HG03064 (cell line): ENCODE results near the gene AKAP1.
"Not testable (repeated sequence)": the region's sequence is repeated elsewhere in the genome, so short reads cannot be mapped to it uniquely, and the experiment has no call there.

Source experiments
- ATAC-seq: cut with Tn5 transposase; IDR thresholded peaks from one replicate; pipeline ENCODE4 v1.9.1; 2021; ENCODE audit warnings: low read depth; ENCODE audit not compliant: unreplicated experiment

Gene AKAP1

DNA sequence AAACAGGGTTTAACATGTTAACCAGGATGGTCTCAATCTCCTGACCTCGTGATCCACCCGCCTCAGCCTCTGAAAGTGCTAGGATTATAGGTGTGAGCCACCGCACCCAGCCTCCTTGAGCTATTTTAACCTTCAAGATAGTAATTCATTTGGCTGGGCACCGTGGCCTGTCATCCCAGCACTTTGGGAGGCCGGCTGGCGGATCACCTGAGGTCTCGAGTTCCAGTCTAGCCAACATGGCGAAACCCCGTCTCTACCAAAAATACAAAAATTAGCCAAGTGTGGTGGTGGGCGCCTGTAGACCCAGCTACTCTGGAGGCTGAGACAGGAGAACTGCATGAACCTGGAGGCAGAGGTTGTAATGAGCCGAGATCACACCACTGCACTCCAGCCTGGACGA is 17.6 kb downstream of the AKAP1 start:
- not testable (repeated sequence) for ATAC-seq

DNA sequence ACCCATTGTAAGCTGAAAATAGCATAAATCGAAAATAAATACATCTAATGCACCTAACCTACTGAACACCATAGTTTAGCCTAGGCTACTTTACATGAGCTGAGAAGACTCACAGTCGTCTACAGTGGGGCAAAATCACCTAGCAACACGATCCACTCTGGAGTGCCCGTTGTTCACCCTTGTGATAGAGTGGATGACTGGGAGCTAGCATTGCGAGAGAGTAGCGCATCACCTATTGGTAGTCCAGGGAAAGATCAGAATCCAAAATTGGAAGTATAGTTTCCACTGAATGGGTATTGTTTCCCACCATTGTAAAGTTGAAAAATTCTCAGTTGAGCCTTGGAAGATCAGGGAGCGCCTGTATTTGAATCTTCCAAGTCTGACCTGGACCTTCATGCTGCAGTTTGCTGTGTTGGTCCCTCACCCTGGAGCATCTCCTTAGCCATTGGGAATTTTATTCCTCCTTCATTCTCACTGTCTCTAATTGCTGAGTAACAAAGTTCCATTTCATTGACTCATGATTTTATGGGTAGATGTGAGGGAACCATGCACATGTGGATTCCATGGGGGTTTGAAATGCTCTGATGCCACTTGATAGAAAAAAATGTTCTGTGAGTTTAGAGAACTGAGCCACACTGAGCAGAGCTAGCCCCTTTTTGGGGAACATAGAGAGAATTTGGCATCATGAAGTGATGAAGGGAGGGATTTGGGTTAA is 19.6 kb downstream of the AKAP1 start:
- no peak for ATAC-seq

DNA sequence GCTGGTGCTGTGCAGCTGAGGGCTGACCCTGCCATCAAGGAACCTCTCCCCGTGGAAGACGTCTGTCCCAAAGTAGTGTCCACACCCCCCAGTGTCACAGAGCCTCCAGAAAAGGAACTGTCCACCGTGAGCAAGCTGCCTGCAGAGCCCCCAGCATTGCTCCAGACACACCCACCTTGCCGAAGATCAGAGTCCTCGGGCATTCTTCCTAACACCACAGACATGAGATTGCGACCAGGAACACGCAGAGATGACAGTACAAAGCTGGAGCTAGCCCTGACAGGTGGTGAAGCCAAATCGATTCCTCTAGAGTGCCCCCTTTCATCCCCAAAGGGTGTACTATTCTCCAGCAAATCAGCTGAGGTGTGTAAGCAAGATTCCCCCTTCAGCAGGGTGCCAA is 20.5 kb downstream of the AKAP1 start:
- no peak for ATAC-seq

- no peak for ATAC-seq
Observed at GRCh38 chr17:57106107-57106835, 21.2 kb downstream of the AKAP1 start.

- no peak for ATAC-seq
Observed at GRCh38 chr17:57106836-57107497, 21.9 kb downstream of the AKAP1 start.

DNA sequence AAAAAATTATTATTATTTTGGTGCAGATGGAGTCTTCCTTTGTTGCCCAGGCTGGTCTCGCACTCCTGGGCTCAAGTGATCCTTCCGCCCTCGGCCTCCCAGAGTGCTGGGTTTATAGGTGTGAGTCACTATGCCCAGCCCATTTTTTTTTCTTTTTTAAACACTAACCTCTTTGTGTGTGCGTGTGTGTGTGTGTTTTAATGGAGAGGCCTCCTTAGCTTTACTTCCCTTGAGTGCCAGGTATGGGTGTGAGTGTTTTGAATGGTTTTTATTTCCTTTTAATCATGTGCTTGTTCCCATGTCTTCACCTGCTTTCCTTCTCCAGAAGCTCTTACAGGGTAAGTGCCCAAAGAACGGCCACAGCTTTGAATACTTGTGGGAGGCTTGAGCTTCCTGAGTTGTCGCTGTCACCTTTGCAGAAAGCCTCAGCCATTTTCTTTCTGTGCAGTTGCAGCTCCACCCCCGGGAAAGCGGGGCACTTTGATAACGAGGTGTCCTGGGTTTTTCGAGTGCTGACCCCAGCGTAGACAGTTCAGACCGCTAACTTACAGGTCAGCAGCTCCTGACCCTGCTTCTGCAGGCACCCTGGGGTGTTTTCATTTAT is 22.6 kb downstream of the AKAP1 start:
- ATAC-seq, result no peak

DNA sequence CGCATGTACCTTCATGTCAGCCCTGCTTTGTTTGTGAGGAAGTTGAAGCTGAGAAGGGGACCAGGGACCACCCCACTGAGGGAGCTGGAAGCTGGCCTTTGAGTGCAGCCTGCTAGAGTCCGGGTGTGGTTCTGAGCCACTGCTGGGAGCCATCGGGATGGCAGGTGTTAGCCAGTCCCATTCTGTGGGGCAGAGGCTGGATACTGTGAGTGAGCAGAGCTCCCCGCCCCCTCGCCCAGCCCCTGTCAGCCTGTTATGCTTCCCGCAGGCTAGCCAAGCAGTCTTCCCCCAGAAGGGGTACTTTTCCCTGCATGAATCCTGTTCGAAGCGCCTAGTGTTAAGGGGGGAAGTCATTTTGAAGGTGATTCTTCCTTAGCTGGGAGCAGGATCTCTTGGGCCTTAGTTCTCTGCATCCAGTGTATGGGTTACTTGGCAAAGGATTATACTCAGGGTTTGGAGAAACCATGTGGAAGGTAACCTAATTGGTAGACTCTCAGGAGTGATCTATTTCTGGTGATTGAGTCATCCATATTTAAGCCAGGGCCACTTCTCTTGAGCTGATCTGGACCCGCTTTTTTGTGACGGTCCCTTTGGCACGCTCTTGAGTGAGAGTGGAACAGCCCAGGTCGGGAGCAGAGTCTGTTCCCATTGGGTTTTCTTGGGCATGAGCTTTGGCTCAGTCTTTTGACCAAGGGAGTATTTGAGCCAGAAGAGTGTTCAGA is 23.8 kb downstream of the AKAP1 start:
- no peak for ATAC-seq

DNA sequence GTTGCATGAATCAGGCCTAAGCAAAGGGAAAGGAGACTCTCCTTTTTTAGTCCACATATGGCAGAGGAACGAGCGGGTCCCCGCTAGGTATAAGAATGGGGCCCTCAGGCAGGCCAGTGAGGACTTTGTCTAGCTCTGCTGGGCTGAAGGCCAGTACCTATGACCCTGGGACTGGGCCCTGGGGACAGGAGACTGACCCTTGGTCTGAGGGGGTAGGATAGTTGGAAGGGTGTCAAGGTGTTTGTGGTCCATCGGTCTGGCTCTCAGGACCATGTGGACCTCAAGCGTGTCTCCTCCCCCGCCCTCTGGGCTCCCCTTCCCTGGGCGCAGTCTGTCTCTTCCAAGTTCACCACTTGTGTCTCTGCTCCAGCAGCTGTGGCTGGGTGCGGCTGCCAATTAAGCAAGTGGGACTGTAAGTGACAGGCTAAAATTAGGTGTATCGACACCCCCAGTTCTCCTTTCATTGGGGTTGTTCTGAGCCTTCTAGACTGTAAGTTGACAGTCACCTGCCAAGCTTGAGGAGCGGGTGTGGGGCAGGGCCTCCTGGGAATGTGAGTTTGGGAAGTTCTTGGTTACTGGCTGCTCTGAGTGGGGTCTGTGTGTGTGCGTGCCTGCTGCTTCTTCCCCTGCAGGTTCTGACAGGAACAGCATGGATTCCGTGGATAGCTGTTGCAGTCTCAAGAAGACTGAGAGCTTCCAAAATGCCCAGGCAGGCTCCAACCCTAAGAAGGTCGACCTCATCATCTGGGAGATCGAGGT is 24.5 kb downstream of the AKAP1 start:
- no peak for ATAC-seq

DNA sequence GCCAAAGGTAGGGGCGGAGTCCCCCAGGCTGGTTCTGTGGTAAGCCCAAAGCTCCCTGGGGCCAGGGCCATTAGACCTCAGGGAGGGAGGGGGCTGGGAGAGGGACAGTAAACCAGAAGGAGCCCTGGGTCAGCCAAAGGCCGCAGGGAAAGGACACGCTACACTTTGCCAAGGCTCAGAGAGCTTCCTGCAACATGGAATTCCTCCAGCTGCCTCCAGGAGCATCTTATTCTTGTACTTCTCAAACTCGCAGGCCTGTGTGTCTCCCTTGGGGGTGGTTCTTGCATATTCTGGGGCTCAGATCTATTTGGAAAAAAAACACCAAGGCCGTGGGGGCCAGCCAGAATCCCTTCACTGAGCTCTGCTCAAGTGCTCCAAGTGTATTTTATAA is 25.1 kb downstream of the AKAP1 start:
- ATAC-seq, result no peak

- no peak for ATAC-seq
Observed at GRCh38 chr17:57110579-57111325, 25.7 kb downstream of the AKAP1 start.

DNA sequence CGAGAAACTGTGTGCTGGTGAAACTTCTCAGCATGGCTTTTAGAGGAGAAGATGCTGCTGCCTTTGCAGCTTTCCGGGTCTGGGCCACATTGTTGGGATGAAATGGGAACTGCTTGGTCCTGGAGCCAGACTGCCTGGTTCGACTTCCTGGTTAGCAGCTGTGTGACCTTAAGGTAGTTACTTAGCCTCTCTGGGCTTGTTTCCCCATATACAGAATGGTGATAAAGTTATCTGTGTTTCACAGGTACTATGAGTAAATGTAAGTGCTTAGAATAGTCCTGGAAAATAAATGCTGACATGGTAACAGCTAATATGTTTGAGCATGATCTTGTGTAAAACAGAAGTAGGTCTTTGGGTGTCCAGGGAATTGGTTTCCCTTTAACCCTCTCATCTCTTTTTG is 26.3 kb downstream of the AKAP1 start:
- no peak for ATAC-seq

GRCh38 chr17:57113011-57113410 is 28.0 kb downstream of the AKAP1 start:
- no peak for ATAC-seq

GRCh38 chr17:57113656-57114055 is 28.6 kb downstream of the AKAP1 start:
- no peak for ATAC-seq

DNA sequence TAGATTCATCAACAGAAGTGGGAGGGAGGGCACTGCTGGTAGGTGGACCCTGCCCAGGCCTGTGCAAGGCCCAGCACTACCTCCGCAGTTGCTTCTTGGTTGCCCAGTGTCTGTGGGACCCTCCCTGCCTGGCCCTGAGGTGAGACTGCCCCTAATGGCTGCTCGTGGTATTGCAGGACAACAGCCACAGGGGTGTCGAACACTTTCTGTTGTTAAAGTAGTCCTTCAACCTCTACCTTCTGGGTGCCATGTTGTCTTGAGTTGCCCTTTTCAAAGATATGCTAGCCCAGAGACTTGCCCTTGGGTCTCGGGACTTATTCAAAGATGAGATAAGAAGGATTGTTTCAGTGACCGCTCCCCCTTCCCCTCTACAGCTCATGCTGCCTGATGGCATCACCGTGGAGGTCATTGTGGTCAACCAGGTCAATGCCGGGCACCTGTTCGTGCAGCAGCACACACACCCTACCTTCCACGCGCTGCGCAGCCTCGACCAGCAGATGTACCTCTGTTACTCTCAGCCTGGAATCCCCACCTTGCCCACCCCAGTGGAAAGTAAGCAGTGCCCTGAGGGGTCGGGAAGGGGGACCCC is 29.1 kb downstream of the AKAP1 start:
- no peak for ATAC-seq

GRCh38 chr17:57115377-57115776 is 30.3 kb downstream of the AKAP1 start:
- no peak for ATAC-seq

- no peak for ATAC-seq
Observed at GRCh38 chr17:57115916-57116315, 30.9 kb downstream of the AKAP1 start.

GRCh38 chr17:57117798-57118197 is 32.8 kb downstream of the AKAP1 start:
- ATAC-seq, result no peak

GRCh38 chr17:57120814-57121213 is 35.8 kb downstream of the AKAP1 start:
- no peak for ATAC-seq
